VCaP (cell line): Measurements from ENCODE around the gene SH3BP5L.
"Not testable (repeated sequence)": the region's sequence is repeated elsewhere in the genome, so short reads cannot be mapped to it uniquely, and the experiment has no call there.

Source experiments
- H3K27ac ChIP-seq: fragments of 450-650 bp; 2 replicates; pipeline ENCODE4 v1.5.1; 2017
- CTCF ChIP-seq: fragments of 450-650 bp; conservative IDR thresholded peaks from 2 replicates; pipeline ENCODE4 v1.5.1; 2017; ENCODE audit warnings: mild to moderate bottlenecking, moderate library complexity

Gene SH3BP5L

GRCh38 chr1:248804771-248805681, 20.7 kb downstream of the SH3BP5L start:
- no peak overlapping the region for H3K27ac ChIP-seq

GRCh38 chr1:248803501-248803900, 22.2 kb downstream of the SH3BP5L start:
- not testable (repeated sequence) for H3K27ac ChIP-seq

More at GRCh38 chr1:248804771-248805681, 20.7 kb downstream of the SH3BP5L start:
- no peak for TF ChIP-seq CTCF

- no peak for TF ChIP-seq CTCF
- H3K27ac ChIP-seq: no peak overlapping the region
Measured at GRCh38 chr1:248802454-248802853, 23.3 kb downstream of the SH3BP5L start.

- no peak for TF ChIP-seq CTCF
- H3K27ac ChIP-seq: no peak overlapping the region
Measured at GRCh38 chr1:248800459-248800858, 25.3 kb downstream of the SH3BP5L start.

GRCh38 chr1:248798791-248799190, 26.9 kb downstream of the SH3BP5L start:
- no peak for TF ChIP-seq CTCF
- H3K27ac ChIP-seq: no peak overlapping the region

GRCh38 chr1:248794663-248795062, 31.1 kb downstream of the SH3BP5L start:
- not testable (repeated sequence) for H3K27ac ChIP-seq

- H3K27ac ChIP-seq: no peak overlapping the region
- TF ChIP-seq CTCF: no peak
Measured at GRCh38 chr1:248793592-248793991, 32.1 kb downstream of the SH3BP5L start.

- no peak overlapping the region for H3K27ac ChIP-seq
- TF ChIP-seq CTCF: no peak
Measured at GRCh38 chr1:248792342-248792741, 33.4 kb downstream of the SH3BP5L start.
